Lower leg skin (tissue), 4 donors: ENCODE results near the gene NPHP3. TPM values are rescaled to one million over a fixed set of nuclear protein-coding genes. Genes with fewer than 3 reads are reported as not detected.
A peak's percentile ranks its signal among the peaks of the same experiment; 100 is the strongest.

Experiments used
- DNase-seq, 2 donors: peaks; one replicate each; pipeline ENCODE4 v3.0.0-alpha.2; 2019; ENCODE audit warnings: low spot score in 2 of 2
- H3K4me3 ChIP-seq: fragments of 200-600 bp; sonication (generic); 2 replicates; pipeline ENCODE4 v1.5.1; 2017; ENCODE audit warnings: mild to moderate bottlenecking, low read depth; ENCODE audit not compliant: poor library complexity, severe bottlenecking
- CTCF ChIP-seq, 3 donors: fragments of 450-650 bp; IDR thresholded peaks; one replicate each; pipeline ENCODE4 v1.5.1; 2016; ENCODE audit warnings: antibody characterized with exemption in 3 of 3, mild to moderate bottlenecking in 3 of 3, moderate library complexity in 2 of 3
- POLR2A ChIP-seq, 2 donors: fragments of 450-650 bp; IDR thresholded peaks; one replicate each; pipeline ENCODE4 v1.6.1; 2016 to 2017; ENCODE audit warnings: antibody characterized with exemption in 2 of 2, mild to moderate bottlenecking in 1 of 2, moderate library complexity in 1 of 2
- WGBS, 2 donors: methylation state at CpG; one replicate each; pipeline ENCODE4 v1.1.5; 2018; 5-methylcytosine and 5-hydroxymethylcytosine counted together
- intact Hi-C: fragments of 100-400 bp; cut with DNase I; formaldehyde crosslinking; loops from one replicate; pipeline ENCODE4 v1.15.0; 2023; ENCODE audit warnings: low total_unique reads
- total RNA-seq, 4 donors: library from RNA; depleted of rRNA; stranded (reverse); fragments of >200 nt; gene quantifications; one replicate each; pipeline ENCODE4 v1.1.0, GENCODE V29; 2016

Gene NPHP3
- total RNA-seq, 4 donors from 2014 or later = 16.3 to 37.1 (median 30.2) TPM

GRCh38 chr3:132659000-132659364, 63.2 kb downstream of the NPHP3 start:
- TF ChIP-seq CTCF (IDR thresholded peaks at IDR 0.05) = no peak
- no peak for TF ChIP-seq POLR2A (IDR thresholded peaks at IDR 0.05)
- WGBS, 2 donors = 5 to 6% methylated on average over 7 of the region's 7 CpGs
- intact Hi-C loops = no loop called here
- peak overlapping the region; percentile 90 for H3K4me3 ChIP-seq
- peak in 1 of 2 donors; percentile 72 for DNase-seq

- no peak for DNase-seq
- H3K4me3 ChIP-seq = no peak overlapping the region
- intact Hi-C loops = no loop called here
- 68 to 82% methylated on average over 8 of the region's 8 CpGs for WGBS, 2 donors
- no peak for TF ChIP-seq POLR2A (IDR thresholded peaks at IDR 0.05)
- TF ChIP-seq CTCF (IDR thresholded peaks at IDR 0.05) = no peak
Observed at GRCh38 chr3:132657869-132658747, 64.1 kb downstream of the NPHP3 start.

- 66 to 67% methylated on average over 2 of the region's 2 CpGs for WGBS, 2 donors
- DNase-seq = no peak
- no peak overlapping the region for H3K4me3 ChIP-seq
- TF ChIP-seq CTCF (IDR thresholded peaks at IDR 0.05) (no peak), POLR2A (IDR thresholded peaks at IDR 0.05) (no peak)
- intact Hi-C loops = no loop called here
Observed at GRCh38 chr3:132655471-132655870, 66.7 kb downstream of the NPHP3 start.

GRCh38 chr3:132654721-132655120, 67.5 kb downstream of the NPHP3 start:
- TF ChIP-seq CTCF (IDR thresholded peaks at IDR 0.05) (no peak), POLR2A (IDR thresholded peaks at IDR 0.05) (no peak)
- whole genome bisulfite sequencing, 2 donors = 75 to 77% methylated on average over 5 of the region's 5 CpGs
- intact Hi-C loops = no loop called here
- DNase-seq = no peak
- H3K4me3 ChIP-seq = no peak overlapping the region

- no peak for TF ChIP-seq CTCF (IDR thresholded peaks at IDR 0.05)
- TF ChIP-seq POLR2A (IDR thresholded peaks at IDR 0.05) = no peak
- no peak for DNase-seq
- 88 to 93% methylated on average over 2 of the region's 2 CpGs for WGBS, 2 donors
Observed at GRCh38 chr3:132654190-132654589, 68.0 kb downstream of the NPHP3 start.

More at GRCh38 chr3:132654190-132654589, 68.0 kb downstream of the NPHP3 start:
- H3K4me3 ChIP-seq = no peak overlapping the region
- intact Hi-C loops = no loop called here
